GM04504 (cell line): ENCODE results near the gene ASS1.

ENCODE experiments used
- DNase-seq: peaks from one replicate; pipeline ENCODE4 v3.0.0-alpha.2; 2012; ENCODE audit warnings: low read depth

The ASS1 gene

DNA sequence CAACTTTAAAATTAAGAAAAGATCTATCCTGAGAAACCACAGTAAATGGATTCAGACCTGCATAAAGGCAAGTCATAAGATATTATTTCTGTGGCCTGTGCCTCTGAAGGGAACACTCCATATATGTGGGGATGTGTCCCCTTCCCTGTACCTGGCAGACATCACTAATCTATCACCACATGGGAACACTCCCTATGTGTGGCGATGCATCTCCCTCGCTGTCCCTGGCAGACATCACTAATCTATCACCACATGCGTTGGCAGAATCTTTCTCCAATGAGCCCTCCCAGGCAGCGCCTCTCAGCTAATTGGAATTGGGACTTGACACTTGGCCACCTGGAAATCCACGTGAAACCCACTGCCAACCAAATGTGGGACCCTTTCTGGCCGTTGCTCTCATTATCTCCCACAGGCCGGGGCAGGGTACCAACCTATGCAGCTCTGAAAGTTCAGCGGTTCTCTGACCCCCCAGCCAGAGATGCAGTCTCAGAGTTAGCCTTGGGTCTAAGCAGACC, 25.2 kb upstream of the ASS1 start:
- no peak for DNase-seq

- no peak for DNase-seq
Measured at GRCh38 chr9:130421154-130421801, 23.5 kb upstream of the ASS1 start.

DNA sequence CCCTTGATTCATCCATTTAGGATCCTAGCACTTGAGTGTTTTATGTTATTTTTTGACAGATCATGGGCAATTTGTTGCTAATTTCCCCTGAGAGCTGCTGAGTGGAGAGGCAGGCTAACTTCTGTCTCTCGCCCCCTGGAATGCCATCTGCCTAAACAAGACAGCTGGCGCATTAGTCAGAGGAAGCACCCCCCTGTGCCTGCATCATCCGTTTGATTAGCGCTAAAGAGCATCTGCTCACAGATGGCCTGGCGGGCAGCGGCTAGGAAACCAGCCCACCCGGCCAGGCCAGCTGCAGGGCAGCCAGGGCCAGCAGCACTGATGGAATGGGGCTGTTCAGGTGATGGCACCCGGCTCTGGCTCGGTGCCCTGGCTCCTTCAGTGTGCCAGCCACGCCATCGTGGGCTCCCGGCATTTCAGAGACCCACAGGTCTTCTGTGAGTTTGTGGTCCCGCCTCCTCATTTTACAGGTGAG, 22.9 kb upstream of the ASS1 start:
- peak; percentile 68 for DNase-seq

GRCh38 chr9:130422546-130422945, 22.2 kb upstream of the ASS1 start:
- DNase-seq = no peak

DNA sequence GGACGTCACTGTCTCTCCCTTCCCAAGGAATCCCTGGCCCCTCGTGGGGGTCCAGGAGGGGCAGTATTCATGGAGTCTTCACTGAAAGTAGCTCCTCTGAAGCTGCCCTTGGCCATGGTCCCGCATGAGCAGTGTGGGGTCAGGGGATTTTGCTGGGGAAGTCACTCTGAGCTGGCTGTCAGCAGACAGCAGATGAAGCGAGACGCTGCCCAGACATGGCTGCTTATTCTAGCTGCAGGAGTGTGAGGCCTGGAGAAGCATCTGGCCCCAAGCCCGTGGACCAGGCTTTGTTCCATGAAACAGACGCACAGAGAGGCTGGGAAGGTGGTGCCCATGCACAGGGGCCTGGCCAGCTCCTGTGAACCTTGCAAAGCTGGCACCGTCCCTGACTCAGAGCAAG, 21.5 kb upstream of the ASS1 start:
- DNase-seq = no peak

DNA sequence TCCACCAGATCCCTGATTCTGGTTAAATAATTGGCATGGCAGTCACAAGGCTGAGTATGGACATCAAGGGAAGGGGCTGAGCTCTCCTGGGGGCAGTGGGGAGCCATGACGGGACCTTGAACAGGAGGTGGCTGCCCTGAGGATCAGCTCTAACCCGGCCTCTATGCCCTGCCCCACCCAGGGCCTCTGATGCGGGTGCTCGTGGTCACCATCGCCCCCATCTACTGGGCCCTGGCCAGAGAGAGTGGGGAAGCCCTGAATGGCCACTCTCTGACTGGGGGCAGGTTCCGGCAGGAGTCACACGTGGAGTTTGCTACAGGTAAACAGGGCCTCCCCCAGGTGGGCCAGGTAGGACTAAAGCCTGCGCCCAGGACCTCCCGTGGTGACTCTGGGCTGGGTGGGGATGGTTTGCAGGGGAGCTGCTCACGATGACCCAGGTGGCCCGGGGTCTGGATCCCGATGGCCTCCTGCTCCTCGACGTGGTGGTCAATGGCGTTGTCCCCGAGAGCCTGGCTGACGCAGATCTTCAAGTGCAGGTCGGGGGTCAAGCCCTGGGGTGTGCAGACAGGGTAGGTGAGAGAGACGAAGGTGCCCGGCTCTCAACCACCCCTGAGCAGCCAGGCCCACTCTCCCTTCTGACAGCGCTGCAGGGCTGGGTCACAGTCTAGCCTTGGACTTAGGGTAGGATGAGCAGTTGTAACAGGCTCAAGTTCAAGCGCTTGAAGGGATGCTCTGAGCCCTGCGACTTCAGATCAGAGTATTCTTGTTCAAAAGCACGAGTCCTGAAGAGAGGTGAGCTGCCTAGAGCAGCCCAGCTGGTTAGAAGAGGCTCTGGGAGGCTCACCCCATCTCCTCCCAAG, 19.9 kb upstream of the ASS1 start:
- no peak for DNase-seq

DNA sequence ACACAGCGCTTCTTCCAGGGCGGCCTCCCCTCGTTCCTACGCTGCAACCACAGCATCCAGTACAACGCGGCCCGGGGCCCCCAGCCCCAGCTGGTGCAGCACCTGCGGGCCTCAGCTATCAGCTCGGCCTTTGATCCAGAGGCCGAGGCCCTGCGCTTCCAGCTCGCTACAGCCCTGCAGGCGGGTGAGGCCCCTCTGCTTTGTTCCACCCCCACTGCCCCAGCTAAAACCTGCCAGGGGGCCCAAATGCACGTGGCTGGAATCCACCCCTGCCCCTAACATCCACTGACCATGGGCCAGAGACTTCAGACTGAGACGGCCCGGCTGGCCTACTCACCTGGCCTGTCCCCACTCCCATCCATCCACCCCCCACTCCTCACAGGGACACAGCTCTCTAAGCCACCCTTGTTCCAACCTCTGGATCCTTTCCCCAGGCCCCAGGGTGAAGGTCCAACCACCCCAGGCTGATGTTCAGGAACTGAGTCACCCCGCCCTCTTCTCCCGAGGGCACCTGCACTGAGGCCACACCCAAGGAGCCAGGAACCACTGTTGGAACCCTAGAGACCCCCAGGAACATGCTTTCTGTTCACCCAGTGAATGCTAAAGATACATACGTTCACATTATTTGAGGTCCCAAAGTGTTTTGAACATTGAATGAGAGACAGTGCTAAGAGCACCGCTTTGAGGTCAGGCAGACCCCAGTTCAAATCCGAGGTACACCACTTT, 18.9 kb upstream of the ASS1 start:
- no peak for DNase-seq

DNA sequence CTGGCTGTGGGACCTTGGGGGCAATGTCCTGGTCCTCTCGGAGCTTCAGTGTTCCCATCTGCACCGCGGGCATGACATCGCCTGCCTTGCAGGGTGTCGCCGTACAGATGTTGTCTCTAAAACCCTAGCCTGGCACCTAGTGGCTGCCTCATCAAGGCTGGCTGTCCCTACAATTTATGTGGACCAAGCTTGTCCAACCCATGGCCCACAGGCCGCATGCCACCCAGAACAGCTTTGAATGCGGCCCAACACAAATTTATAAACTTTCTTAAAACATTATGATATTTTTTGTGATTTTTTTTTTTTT, 18.3 kb upstream of the ASS1 start:
- no peak for DNase-seq

DNA sequence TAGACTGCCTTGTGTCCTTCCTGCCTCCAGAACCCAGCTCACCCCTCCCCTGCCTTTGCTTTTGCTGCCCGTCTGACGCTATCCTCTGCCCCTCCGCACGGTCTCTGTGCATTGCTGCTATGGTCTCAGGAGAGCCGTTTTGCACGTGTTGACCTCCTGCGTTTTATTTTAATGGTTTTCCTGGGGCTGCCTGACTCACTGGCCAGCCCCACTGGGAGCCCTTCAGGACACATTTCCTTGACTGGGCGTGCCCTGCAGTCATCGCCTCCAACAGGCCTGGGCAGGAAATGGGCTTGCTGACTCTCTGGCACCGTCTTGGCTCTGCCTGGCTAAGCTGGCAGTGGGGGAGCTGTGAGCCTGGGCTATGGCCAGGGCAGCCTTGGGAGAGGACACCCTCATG, 17.9 kb upstream of the ASS1 start:
- peak; percentile 76 for DNase-seq

DNA sequence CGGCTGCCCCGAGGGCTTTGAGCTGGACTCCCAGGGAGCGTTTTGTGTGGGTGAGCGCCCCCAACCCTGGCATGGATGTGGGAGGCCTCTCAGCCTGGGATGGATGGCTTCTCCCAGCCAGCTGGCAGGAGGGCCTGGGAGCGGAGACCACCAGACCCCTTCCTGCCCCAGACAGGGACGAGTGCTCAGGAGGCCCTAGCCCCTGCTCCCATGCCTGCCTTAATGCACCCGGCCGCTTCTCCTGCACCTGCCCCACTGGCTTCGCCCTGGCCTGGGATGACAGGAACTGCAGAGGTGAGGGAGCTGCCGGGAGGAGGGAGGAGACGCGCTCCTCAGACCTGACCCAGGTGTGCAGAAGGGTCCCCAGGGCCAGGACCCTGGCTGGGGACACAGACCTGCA, 17.4 kb upstream of the ASS1 start:
- DNase-seq = no peak

DNA sequence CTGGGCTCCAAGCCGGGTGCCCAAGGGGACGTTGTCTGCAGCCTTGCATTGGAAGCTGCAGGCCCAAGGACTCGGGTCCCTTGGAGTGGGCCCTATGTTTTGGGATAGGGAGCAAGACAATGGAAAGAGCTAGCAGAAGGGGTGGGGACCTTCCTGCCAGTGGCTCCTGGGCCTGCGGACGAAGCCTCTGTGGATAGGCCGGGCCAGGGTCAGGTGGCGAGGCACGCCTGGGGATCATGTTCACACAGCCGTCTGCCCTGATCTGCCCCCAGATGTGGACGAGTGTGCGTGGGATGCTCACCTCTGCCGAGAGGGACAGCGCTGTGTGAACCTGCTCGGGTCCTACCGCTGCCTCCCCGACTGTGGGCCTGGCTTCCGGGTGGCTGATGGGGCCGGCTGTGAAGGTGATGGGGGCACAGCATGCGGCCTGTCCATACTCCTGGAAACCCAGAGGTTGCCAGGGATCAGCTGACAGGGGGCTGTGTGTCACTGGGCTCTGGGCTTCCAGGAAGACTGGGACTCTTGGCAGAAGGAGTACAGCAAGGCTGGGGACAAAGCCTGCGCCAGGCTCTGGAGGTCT, 16.6 kb upstream of the ASS1 start:
- no peak for DNase-seq

GRCh38 chr9:130429381-130429780, 15.4 kb upstream of the ASS1 start:
- no peak for DNase-seq

DNA sequence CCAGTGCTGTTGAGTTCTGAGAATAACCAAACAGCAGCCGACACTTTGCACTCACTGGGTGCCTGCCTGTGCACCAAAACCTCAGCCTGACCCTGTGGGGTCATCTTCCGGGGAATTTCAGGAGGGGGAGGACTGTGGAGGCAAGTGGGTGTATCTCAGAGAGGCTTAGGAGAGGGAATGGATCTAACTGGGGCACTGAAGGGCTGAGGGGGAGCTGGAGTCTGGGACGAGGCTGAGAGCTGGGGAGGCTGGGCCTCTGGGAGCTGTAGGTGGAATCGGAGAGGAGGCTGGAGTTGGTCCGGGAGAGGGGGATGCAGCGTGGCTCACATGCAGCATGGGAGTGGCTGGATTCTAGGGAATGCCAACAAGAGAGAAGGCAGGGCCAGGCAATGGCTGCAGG, 14.9 kb upstream of the ASS1 start:
- DNase-seq = no peak

DNA sequence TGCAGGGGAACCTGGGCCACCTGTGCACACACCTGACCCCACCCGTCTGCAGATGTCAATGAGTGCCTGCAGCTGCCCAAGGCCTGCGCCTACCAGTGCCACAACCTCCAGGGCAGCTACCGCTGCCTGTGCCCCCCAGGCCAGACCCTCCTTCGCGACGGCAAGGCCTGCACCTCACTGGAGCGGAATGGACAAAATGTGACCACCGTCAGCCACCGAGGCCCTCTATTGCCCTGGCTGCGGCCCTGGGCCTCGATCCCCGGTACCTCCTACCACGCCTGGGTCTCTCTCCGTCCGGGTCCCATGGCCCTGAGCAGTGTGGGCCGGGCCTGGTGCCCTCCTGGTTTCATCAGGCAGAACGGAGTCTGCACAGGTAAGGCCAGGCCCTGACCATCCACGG, 14.5 kb upstream of the ASS1 start:
- no peak for DNase-seq

- no peak for DNase-seq
Measured at GRCh38 chr9:130430734-130431535, 13.8 kb upstream of the ASS1 start.

GRCh38 chr9:130431536-130432303, 13.0 kb upstream of the ASS1 start:
- DNase-seq = no peak

DNA sequence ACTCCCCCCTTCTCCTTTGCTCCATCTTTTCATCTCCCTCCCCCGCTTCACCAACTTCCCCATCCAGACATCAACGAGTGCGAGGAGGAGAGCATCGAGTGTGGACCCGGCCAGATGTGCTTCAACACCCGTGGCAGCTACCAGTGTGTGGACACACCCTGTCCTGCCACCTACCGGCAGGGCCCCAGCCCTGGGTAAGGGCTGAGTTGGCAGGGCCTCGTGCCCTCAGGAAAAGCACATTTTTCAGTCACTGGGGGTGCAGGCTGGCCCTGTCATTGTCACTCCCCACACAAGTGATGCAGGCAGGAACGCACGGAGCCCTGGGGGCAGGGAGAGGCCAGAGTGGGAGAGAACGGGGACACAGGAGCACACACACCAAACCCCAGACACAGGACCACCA, 12.4 kb upstream of the ASS1 start:
- DNase-seq = no peak

- DNase-seq = no peak
Measured at GRCh38 chr9:130432796-130433167, 12.0 kb upstream of the ASS1 start.

DNA sequence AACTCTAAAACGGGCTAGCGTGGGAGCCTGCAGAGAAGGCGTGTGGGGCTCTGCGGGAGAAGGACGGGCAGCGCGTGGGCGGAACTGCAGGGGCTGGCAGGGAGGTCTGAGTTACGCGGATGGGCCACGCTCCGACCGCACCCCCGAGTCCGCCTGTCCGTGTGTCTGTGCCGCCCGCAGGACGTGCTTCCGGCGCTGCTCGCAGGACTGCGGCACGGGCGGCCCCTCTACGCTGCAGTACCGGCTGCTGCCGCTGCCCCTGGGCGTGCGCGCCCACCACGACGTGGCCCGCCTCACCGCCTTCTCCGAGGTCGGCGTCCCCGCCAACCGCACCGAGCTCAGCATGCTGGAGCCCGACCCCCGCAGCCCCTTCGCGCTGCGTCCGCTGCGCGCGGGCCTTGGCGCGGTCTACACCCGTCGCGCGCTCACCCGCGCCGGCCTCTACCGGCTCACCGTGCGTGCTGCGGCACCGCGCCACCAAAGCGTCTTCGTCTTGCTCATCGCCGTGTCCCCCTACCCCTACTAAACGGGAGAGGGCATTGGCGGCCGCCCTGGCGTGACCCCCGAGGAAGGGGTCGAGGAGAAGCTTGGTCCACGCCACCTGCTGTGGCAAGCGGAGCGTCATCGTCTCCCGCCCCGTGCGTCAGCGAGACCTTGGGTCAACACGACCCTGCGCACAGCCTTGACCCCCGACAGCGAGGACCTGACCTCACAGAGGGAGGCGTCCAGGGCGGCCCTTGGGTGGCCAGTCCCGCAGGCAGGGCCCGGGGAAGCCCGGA, 11.4 kb upstream of the ASS1 start:
- no peak for DNase-seq

DNA sequence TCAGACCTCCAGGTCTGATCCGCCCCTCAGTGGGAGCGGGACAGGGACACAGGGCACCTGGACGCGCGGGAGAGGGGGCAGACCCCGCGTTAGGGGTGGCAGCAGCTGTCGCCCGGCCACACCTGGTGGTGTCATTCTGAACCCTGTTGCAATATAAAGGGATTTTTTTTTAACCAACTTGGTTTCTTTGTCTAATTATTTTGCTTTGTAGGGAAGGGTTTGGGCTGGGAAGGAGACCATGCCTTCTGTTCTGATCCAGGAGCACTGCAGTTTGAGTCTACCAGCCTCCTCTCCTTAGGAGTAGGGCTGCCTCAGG, 10.9 kb upstream of the ASS1 start:
- no peak for DNase-seq
